HG02642 (cell line): ENCODE results near the gene TNS1.

ENCODE experiments used
- ATAC-seq: cut with Tn5 transposase; IDR thresholded peaks from one replicate; pipeline ENCODE4 v1.9.1; 2021; ENCODE audit warnings: mild to moderate bottlenecking; ENCODE audit not compliant: unreplicated experiment, poor library complexity

The TNS1 gene

GRCh38 chr2:217886720-217887309, 116.0 kb downstream of the TNS1 start:
- ATAC-seq: no peak

DNA sequence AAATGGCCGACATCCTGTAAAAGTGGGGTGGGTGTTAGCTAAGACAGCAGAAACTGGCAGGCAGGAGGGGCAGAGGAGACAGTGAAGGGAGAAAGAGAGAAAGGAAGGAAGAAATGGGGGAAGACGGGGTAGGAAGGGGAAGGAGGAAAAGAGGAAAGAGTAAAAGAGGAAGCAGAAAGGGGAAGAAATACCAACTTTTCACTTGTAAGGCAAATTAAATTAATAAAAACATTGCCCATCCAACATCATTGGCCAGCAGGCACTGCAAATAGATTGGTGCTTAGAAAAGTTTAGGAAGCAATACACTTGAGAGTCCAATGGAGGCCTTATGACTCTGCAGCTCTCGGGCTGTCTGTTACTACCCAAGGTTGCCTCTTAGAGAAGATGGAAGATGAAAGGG, 116.7 kb downstream of the TNS1 start:
- ATAC-seq: no peak

- no peak for ATAC-seq
These were observed 117.8 kb downstream of the TNS1 start for GRCh38 chr2:217884985-217885384.

GRCh38 chr2:217880891-217881290, 121.9 kb downstream of the TNS1 start:
- no peak for ATAC-seq

DNA sequence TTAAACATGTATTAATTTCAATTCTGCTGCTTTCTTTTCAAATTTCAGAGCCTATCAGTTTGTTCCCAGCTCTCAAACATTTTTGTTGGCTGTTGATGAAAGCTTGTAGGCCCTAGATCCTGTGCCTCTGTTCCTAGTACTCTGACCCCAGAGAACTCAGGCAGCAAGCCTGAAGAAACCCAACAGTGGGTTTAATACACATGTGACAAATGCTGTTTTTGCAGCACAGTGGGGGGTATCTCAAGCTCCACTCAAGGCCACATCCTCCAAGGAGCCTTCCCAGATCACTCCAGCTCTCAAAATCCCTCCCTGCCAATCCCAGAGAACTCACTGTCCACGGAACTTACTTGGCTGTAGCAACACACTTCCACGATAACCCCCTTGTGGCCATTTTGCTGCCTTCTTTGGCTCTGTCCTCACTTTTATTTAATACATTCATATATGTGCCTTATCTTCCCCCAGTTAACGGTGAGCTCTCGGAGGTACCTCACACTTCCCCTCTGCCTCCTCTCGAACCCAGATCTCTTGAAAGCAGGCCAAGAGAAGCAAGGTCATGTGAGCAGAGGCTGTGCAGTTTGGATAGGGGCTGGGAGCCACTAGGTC, 122.4 kb downstream of the TNS1 start:
- ATAC-seq: no peak

GRCh38 chr2:217878915-217879590, 123.7 kb downstream of the TNS1 start:
- ATAC-seq: no peak

DNA sequence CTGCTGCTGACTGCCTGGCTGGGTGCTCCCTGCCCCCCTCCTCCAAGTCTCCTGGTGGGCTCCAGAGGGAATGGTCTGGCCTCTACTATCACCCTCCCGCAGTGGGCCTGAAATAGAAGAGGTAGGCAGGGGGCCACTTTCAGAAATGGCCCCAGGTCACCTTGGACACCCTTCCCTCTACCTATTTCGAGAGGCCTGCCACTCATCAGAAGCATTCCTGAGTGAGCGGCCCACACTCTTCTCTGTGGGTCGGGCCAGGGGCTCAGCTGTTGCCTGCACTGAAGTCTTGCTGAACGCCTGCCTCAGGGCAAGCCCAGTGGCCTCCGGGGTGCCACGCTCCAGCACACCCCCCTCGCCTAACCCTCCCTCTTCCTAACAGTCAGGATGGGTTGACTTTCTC, 124.9 kb downstream of the TNS1 start:
- no peak for ATAC-seq

- ATAC-seq: no peak
These were observed 126.6 kb downstream of the TNS1 start for GRCh38 chr2:217876253-217876570.

DNA sequence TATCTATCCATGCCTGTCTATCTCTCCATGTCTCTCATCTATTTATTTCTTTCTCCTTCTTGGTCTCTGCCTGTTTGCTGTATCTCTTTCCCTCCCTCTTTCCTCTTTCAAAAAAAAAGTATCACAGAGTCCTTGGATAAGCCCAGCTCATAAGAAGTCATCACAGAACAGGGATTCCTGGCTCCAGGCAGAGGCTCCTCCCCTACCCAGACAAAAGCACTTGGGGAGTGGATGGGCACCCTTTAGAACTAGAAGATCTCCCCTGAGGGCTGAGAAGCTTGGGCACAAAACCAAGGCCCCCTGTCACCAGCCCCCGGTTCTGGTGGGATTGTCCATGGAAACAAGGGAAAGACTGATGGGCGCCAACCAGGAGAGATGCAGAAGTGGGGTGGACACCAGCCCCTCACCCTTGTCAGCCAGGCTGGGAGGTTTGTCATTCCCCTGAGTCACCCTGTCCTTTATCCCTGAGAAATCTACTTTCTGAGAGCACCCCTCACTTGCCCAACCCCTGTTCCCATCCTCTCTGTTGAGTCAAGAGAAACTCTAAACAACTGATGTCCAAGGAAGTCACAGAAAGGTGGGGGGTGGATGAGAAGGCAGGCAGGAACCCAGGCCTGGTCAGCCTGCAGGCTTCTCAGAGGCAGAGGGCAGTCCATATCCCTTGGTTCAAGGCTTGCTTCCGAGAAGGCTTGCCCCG, 127.1 kb downstream of the TNS1 start:
- ATAC-seq: no peak

- no peak for ATAC-seq
These were observed 127.7 kb downstream of the TNS1 start for GRCh38 chr2:217875138-217875537.

DNA sequence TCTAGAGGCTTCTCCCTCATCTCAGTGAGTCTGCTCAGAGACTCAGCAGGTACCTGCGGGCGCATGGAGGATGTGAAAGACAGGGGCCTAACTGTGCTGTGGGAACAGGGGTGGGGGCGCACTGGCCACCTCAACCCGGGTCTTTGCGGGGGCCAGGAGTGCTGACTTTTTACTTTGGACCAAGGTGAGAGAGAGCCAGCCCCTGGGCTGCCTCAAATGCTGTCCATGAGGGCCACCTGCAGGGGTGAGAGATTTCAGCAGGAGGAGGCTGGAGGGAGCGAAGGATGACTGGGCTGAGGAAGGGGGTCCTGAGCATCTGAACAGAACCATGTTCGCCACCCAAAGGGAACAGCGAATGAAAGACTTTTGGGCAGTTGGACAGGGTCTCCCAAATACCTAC, 129.4 kb downstream of the TNS1 start:
- ATAC-seq: no peak

DNA sequence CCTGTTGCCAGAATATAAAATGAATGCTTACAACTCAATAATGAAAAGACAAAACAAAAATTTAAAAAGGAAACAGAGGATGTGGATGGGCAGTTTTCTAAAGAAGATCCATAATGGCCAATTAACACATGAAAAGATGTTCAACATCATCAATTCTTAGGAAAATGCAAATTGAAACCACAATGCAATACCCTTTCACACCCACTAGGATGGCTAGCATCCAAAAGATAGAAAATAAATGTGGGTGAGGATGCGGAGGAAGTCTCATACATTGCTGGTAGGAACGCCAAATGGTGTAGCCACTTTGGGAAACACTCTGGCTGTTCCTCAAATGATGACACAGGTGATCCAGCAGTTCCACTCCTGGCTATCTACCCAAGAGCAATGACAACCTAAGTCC, 130.5 kb downstream of the TNS1 start:
- no peak for ATAC-seq

DNA sequence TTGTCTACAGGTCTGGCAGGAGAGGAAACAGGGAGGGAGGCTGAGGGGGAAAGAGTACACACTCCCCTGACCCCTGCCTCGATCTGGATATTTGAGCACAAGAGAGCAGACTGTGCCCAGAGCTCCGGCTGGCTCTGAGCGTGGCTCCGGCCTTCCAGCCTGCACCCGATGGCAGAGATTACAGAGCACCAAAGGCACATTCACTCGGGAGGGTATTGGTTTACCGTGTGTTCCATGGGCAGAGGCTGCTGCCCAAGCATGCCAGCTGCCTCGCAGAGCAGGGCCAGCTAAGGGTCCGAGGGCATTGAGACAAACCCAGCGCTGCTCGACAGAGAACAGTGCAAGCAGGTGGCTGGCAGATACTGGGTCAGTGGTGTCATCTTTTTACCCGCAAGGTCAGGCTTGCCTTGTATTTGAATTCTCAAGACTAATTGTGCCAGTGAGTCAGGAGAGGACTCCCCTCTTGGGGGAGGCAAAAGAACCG, 132.2 kb downstream of the TNS1 start:
- ATAC-seq: no peak

GRCh38 chr2:217868911-217869334, 133.9 kb downstream of the TNS1 start:
- no peak for ATAC-seq

DNA sequence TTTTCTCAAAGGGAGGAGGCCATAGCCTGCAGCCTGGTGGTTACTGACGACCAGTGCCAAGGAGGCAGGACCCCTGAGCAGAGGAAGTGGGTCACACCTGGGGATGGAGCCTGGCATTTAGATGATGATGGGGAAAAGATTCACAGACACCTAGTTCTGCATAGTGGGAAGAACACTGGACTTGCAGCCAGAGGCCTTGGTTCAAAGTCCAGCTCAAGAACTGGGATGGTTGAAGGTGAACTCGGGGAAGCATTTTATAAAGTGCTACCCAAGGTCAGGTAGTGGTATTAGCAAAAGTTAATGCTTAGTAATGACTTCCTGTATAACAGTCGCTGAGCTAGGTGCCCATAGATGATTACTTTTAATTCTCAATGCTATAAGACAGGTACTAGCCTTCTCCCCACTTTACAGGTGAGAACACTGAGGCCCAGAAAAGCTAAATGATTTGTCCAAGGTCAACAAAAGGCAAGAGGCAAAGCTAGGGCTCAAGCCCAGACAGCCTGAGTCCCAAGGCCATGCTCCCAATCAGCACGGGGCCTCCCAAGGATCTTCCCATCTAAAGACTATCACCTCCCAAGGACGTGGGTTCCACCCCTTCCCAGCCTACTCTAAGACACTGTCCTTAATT, 134.4 kb downstream of the TNS1 start:
- no peak for ATAC-seq

GRCh38 chr2:217866457-217866856, 136.3 kb downstream of the TNS1 start:
- no peak for ATAC-seq

DNA sequence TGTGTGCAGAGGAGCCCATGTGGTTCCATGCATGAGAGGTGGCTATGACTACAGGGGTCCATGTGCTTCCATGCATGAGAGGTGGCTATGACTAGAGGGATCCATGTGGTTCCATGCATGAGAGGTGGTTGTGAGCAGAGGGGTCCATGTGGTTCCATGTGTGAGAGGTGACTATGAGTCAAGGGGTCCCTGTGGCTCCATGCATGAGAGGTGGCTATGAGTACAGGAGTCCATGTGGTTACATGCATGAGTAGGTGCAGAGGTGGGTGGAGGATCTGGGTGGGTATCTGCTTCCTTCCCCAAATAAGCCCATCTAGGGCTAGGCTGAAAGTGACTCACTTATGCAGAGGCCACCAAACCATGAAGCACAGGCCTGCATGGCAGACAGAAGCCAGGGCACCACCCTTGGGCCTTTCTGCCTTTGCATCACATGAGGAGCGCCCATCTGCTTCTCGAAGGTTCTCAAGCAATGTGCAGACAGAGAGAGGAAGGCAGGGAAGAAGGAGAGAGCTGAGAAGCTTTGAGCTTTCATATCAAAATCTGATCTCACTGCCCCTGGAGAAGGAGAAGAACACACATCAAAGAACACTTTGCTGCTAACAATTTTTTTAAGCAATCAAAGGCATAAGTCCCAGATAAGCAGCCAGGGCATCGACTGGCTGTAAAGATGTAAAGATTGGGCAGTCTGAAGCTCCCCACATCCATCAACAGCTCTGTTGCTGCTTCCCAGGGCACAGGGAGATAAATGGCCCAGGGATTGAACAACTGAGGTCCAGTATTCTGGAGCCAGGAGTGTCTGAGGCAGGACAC, 137.6 kb downstream of the TNS1 start:
- ATAC-seq: no peak

- ATAC-seq: no peak
These were observed 138.9 kb downstream of the TNS1 start for GRCh38 chr2:217863883-217864282.

DNA sequence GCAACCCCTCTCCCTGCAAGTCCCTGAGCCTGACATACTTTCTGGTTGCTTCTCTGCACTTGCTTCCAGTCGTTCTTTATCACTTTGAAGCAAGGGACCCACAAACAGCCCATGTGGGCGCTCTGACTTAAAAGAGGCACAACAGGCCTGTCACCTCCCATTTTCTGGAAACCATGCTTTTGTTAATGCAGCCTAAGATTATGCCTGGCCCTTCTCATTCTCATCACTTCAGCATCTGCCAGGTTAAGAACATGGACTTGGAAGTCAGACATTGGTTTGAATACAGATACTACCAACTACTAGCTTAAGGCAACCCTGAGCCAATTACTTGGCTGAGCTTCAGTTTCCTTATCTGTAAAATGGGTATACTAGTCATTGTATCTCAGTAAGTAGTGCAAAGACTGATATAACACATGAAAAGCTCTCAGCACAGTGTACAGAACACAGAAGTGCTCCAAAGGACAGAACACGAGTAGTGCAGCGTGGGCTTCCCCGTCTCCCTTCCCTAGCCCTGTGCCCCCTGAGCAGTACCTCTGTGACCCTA, 141.4 kb downstream of the TNS1 start:
- no peak for ATAC-seq

GRCh38 chr2:217859926-217860325, 142.9 kb downstream of the TNS1 start:
- no peak for ATAC-seq
